Stomach (tissue), 9 donors: ENCODE data around the gene VAV2. TPM values are rescaled to one million over a fixed set of nuclear protein-coding genes. Genes with fewer than 3 reads are reported as not detected.
"Not testable (repeated sequence)": the region's sequence is repeated elsewhere in the genome, so short reads cannot be mapped to it uniquely, and the experiment has no call there.

ENCODE experiments used
- DNase-seq, 2 donors: peaks; one replicate each; pipeline versions ENCODE4 v3.0.0 to v3.0.0-alpha.2; 2013 to 2019
- H3K27ac ChIP-seq, 5 donors: fragments of 200-600 bp in 4 of 5; sonication (generic) in 4 of 5; one replicate each; pipeline ENCODE4 v1.5.1; 2013 to 2019; ENCODE audit warnings: mild to moderate bottlenecking in 1 of 5, moderate library complexity in 1 of 5
- H3K27me3 ChIP-seq, 3 donors: fragments of 200-600 bp; sonication (generic); one replicate each; pipeline ENCODE4 v1.5.1; 2017 to 2019; ENCODE audit warnings: mixed run types in 1 of 3
- H3K36me3 ChIP-seq, 4 donors: fragments of 200-600 bp; sonication (generic); 1 replicate in 3 of 4; 2 replicates in 1 of 4; pipeline ENCODE4 v1.5.1; 2016 to 2019
- H3K4me1 ChIP-seq, 4 donors: fragments of 200-600 bp; sonication (generic); one replicate each; pipeline ENCODE4 v1.5.1; 2016 to 2019
- H3K4me3 ChIP-seq, 4 donors: fragments of 200-600 bp; sonication (generic) in 3 of 4; one replicate each; pipeline ENCODE4 v1.5.1; 2016 to 2019; ENCODE audit warnings: mild to moderate bottlenecking in 1 of 4
- H3K9me3 ChIP-seq, 4 donors: fragments of 200-600 bp; sonication (generic); one replicate each; pipeline ENCODE4 v1.5.1; 2016 to 2019
- EP300 ChIP-seq: sonication (generic); formaldehyde crosslinking; IDR thresholded peaks from one replicate; pipeline ENCODE4 v1.6.1; 2017; ENCODE audit warnings: antibody characterized with exemption
- POLR2A ChIP-seq, 4 donors: fragments of 450-650 bp; IDR thresholded peaks; one replicate each; pipeline ENCODE4 v1.6.1; 2016; ENCODE audit warnings: antibody characterized with exemption in 4 of 4, control low read depth in 2 of 4, mild to moderate bottlenecking in 1 of 4, moderate library complexity in 1 of 4
- POLR2AphosphoS5 ChIP-seq, 3 donors: sonication (generic); formaldehyde crosslinking; IDR thresholded peaks; one replicate each; pipeline ENCODE4 v1.6.1; 2016; ENCODE audit warnings: antibody characterized with exemption in 3 of 3
- WGBS, 5 donors: extraction: QIAGEN DNeasy Blood & Tissue Kit in 3 of 5; methylation state at CpG; one replicate each; pipeline versions ENCODE4 v1.1.5 to v1.1.7; 2013 to 2018; 5-methylcytosine and 5-hydroxymethylcytosine counted together
- intact Hi-C: fragments of 100-400 bp; cut with DNase I; formaldehyde crosslinking; loops from one replicate; pipeline ENCODE4 v1.15.1; 2023; ENCODE audit warnings: low total_unique reads
- polyA plus RNA-seq, 3 donors: library from polyadenylated mRNA; stranded (reverse); fragments of 200-250 nt; gene quantifications; one replicate each; pipeline ENCODE4 v1.2.3, GENCODE V29; 2013
- total RNA-seq, 5 donors: library from RNA; depleted of rRNA; stranded (reverse); fragments of >200 nt; gene quantifications; one replicate each; pipeline versions ENCODE4 v1.1.0 to v1.2.3, GENCODE V29; 2014 to 2016
- TF ChIP-seq, protein P1 (sequence below), 7 experiments: fragments of 450-650 bp in 4 of 7; fragments of 200-600 bp in 3 of 7; sonication (generic) in 3 of 7; IDR thresholded peaks; one replicate each; pipeline ENCODE4 v1.5.1; 2016 to 2019; ENCODE audit warnings: antibody characterized with exemption in 7 of 7, control low read depth in 2 of 7, mild to moderate bottlenecking in 1 of 7
- donor health status: healthy with polysubstance abuse.
- donor health status: Bipolar disorder and iron deficiency.
- donor health status: healthy.

The VAV2 gene
- total and polyA plus RNA-seq, 8 donors, result 4.1 to 14.2 (median 7.0) TPM

DNA sequence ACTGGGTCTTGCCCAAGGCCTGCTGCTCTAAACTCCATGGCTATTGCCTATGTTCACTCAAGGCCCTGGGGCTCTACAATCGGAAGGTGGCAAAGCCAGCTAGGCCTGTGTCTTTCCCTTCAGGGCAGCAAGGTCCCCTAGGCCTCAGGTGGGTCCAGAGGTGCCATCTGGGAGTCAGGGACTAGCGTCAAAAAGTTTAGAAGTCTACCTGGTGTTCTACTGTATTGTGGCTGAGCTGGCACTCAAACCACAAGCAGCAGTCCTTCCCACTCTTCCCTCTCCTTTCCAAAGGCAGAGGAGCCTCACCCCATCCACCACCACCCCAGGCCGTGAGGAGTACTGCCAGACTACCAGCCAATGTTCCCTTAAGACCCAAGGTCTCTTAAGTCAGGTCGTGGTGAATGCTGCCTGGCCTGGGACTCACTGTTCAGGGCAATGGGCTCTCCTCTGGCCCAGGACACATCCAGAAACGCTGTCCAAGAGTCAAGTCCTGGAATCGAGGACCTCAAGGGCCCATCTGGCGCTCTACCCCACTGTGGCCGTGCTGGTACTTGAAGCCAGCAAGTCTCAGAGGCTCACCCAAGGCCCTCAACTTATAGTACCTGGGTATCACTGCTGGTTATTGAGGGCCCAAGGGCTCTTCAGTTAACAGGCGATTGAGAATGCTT, 241.0 kb downstream of the VAV2 start:
- Histone ChIP-seq H3K27me3 (peaks cover 0 to 27% (median 0%) of the 10 kb centered on the region in 3 donors), H3K4me3 (no peak overlapping the region), H3K27ac (no peak overlapping the region), H3K4me1 (no peaks in the 10 kb centered on the region), H3K36me3 (no peaks in the 10 kb centered on the region), H3K9me3 (no peaks in the 10 kb centered on the region)
- intact Hi-C loops, result no loop called here
- 78 to 92% (median 87%) methylated on average over 8 to 9 of the region's 9 CpGs for WGBS, 5 donors
- peak in 1 of 2 donors; percentile 15 for DNase-seq
- TF ChIP-seq POLR2AphosphoS5 (IDR thresholded peaks at IDR 0.05), result no peak
- TF ChIP-seq POLR2A (IDR thresholded peaks at IDR 0.05), result no peak
- TF ChIP-seq EP300, result no peak
- TF ChIP-seq, protein P1, sequence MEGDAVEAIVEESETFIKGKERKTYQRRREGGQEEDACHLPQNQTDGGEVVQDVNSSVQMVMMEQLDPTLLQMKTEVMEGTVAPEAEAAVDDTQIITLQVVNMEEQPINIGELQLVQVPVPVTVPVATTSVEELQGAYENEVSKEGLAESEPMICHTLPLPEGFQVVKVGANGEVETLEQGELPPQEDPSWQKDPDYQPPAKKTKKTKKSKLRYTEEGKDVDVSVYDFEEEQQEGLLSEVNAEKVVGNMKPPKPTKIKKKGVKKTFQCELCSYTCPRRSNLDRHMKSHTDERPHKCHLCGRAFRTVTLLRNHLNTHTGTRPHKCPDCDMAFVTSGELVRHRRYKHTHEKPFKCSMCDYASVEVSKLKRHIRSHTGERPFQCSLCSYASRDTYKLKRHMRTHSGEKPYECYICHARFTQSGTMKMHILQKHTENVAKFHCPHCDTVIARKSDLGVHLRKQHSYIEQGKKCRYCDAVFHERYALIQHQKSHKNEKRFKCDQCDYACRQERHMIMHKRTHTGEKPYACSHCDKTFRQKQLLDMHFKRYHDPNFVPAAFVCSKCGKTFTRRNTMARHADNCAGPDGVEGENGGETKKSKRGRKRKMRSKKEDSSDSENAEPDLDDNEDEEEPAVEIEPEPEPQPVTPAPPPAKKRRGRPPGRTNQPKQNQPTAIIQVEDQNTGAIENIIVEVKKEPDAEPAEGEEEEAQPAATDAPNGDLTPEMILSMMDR (IDR thresholded peaks at IDR 0.05), result no peak

- no peak overlapping the region for H3K4me3 ChIP-seq
- no peak for DNase-seq
- H3K27me3 ChIP-seq, result peaks cover 0 to 21% (median 0%) of the 10 kb centered on the region in 3 donors
- no peaks in the 10 kb centered on the region for H3K9me3 ChIP-seq
- TF ChIP-seq POLR2A (IDR thresholded peaks at IDR 0.05) (no peak), POLR2AphosphoS5 (IDR thresholded peaks at IDR 0.05) (no peak), EP300 (no peak)
- TF ChIP-seq, protein P1 (IDR thresholded peaks at IDR 0.05), result no peak
- H3K27ac ChIP-seq, result no peak overlapping the region
- no peaks in the 10 kb centered on the region for H3K36me3 ChIP-seq
- H3K4me1 ChIP-seq, result no peaks in the 10 kb centered on the region
- intact Hi-C loops, result no loop called here
These were observed 244.8 kb downstream of the VAV2 start for GRCh38 chr9:133747309-133747708.

GRCh38 chr9:133744528-133744927, 247.6 kb downstream of the VAV2 start:
- intact Hi-C loops, DNase-seq, H3K36me3 ChIP-seq, H3K27me3 ChIP-seq, H3K27ac ChIP-seq, H3K9me3 ChIP-seq, H3K4me1 ChIP-seq, H3K4me3 ChIP-seq: not testable (repeated sequence)
- WGBS, 5 donors, result 90 to 94% (median 92%) methylated on average over 10 to 24 of the region's 31 CpGs

DNA sequence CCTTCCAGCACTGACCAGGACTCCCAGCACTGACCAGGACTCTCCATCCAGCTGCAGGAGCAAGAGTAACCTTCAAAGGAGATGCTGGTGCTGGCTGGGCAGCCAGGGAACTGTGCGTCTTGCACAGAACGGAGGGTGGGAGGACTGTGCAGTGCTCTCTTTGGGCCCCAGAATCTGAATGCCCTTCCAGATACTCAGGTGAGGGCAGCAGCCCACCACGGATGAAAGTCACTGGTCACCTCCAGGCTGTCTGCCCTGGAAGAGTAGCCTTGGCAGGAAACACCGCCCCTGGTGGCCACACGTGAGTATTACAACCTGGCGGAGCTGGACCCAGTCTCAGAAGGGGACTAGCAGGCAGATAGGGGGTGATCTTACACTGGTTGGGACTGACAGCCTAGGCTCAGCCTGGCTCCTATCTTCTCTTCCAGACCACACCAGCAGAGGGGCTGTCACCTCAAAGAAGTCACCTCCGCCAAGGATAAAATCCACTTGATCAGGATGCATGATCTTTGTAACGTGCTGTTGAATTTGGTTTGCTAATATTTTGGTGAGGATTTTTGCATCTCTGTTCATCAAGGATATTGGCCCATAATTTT, 249.2 kb downstream of the VAV2 start:
- intact Hi-C loops, result no loop called here
- Histone ChIP-seq H3K4me1 (peaks cover 7 to 9% (median 8%) of the 10 kb centered on the region in 4 donors), H3K9me3 (no peaks in the 10 kb centered on the region), H3K36me3 (no peaks in the 10 kb centered on the region), H3K27me3 (no peaks in the 10 kb centered on the region), H3K27ac (no peak overlapping the region), H3K4me3 (no peak overlapping the region)
- WGBS, 5 donors, result 12 to 40% (median 18%) methylated on average over 3 to 8 of the region's 8 CpGs
- TF ChIP-seq POLR2A (IDR thresholded peaks at IDR 0.05), result no peak
- TF ChIP-seq, protein P1 (IDR thresholded peaks at IDR 0.05), result peak in 6 of 7 experiments; percentile 32 to 99 (median 92)
- peak; percentile 76 to 88 for DNase-seq

- no peak for DNase-seq
- intact Hi-C loops, result no loop called here
- Histone ChIP-seq H3K27me3 (no peaks in the 10 kb centered on the region), H3K4me3 (no peak overlapping the region), H3K9me3 (no peaks in the 10 kb centered on the region), H3K36me3 (no peaks in the 10 kb centered on the region), H3K4me1 (peaks cover 14 to 16% (median 15%) of the 10 kb centered on the region in 4 donors), H3K27ac (no peak overlapping the region)
- WGBS, 5 donors, result 79 to 92% (median 89%) methylated on average over 7 of the region's 7 CpGs
- TF ChIP-seq, protein P1 (IDR thresholded peaks at IDR 0.05), result no peak
- no peak for TF ChIP-seq EP300
- TF ChIP-seq POLR2A (IDR thresholded peaks at IDR 0.05), result no peak
- TF ChIP-seq POLR2AphosphoS5 (IDR thresholded peaks at IDR 0.05), result no peak
These were observed 249.9 kb downstream of the VAV2 start for GRCh38 chr9:133742251-133742650.
